Esophagus squamous epithelium (tissue), 4 donors: ENCODE measurements around the gene SP8.

Experiments used
- POLR2A ChIP-seq, 4 donors: fragments of 450-650 bp; IDR thresholded peaks; one replicate each; pipeline ENCODE4 v1.6.1; 2017; ENCODE audit warnings: antibody characterized with exemption in 4 of 4, mild to moderate bottlenecking in 4 of 4, moderate library complexity in 3 of 4
- TF ChIP-seq, protein P1 (sequence below), 6 experiments: fragments of 450-650 bp in 4 of 6; fragments of 200-600 bp in 2 of 6; sonication (generic) in 2 of 6; IDR thresholded peaks; one replicate each; pipeline ENCODE4 v1.5.1; 2016 to 2019; ENCODE audit warnings: antibody characterized with exemption in 6 of 6, mild to moderate bottlenecking in 4 of 6, moderate library complexity in 4 of 6

GRCh38 chr7:20816372-20816959 is 29.8 kb upstream of the SP8 start:
- TF ChIP-seq POLR2A (IDR thresholded peaks at IDR 0.05) = no peak
- TF ChIP-seq, protein P1, sequence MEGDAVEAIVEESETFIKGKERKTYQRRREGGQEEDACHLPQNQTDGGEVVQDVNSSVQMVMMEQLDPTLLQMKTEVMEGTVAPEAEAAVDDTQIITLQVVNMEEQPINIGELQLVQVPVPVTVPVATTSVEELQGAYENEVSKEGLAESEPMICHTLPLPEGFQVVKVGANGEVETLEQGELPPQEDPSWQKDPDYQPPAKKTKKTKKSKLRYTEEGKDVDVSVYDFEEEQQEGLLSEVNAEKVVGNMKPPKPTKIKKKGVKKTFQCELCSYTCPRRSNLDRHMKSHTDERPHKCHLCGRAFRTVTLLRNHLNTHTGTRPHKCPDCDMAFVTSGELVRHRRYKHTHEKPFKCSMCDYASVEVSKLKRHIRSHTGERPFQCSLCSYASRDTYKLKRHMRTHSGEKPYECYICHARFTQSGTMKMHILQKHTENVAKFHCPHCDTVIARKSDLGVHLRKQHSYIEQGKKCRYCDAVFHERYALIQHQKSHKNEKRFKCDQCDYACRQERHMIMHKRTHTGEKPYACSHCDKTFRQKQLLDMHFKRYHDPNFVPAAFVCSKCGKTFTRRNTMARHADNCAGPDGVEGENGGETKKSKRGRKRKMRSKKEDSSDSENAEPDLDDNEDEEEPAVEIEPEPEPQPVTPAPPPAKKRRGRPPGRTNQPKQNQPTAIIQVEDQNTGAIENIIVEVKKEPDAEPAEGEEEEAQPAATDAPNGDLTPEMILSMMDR (IDR thresholded peaks at IDR 0.05) = no peak
